ENCODE measurements around the gene HACD3.
A peak's percentile ranks its signal among the peaks of the same experiment; 100 is the strongest.

The HACD3 gene

GRCh38 chr15:65529762-65530317 is 423 bp upstream of the HACD3 start:
- H3K79me2 ChIP-seq: peaks cover 10% of the 10 kb centered on the region
- H3K27ac ChIP-seq: peak overlapping the region; percentile 49
- no peaks in the 10 kb centered on the region for H3K36me3 ChIP-seq (ENCODE audit: control insufficient read depth, insufficient read depth, low read length)
- H3K9ac ChIP-seq: no peak overlapping the region
- H2AFZ ChIP-seq: peak overlapping the region; percentile 97
- TF ChIP-seq, protein P1, sequence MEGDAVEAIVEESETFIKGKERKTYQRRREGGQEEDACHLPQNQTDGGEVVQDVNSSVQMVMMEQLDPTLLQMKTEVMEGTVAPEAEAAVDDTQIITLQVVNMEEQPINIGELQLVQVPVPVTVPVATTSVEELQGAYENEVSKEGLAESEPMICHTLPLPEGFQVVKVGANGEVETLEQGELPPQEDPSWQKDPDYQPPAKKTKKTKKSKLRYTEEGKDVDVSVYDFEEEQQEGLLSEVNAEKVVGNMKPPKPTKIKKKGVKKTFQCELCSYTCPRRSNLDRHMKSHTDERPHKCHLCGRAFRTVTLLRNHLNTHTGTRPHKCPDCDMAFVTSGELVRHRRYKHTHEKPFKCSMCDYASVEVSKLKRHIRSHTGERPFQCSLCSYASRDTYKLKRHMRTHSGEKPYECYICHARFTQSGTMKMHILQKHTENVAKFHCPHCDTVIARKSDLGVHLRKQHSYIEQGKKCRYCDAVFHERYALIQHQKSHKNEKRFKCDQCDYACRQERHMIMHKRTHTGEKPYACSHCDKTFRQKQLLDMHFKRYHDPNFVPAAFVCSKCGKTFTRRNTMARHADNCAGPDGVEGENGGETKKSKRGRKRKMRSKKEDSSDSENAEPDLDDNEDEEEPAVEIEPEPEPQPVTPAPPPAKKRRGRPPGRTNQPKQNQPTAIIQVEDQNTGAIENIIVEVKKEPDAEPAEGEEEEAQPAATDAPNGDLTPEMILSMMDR (IDR thresholded peaks at IDR 0.05): no peak
- no peaks in the 10 kb centered on the region for H3K27me3 ChIP-seq (ENCODE audit: control insufficient read depth, insufficient read depth, low read length)
- H3K4me3 ChIP-seq (ENCODE audit: low read depth, low read length): peak overlapping the region; percentile 84
- H3K9me3 ChIP-seq (ENCODE audit: control insufficient read depth, low read length): no peaks in the 10 kb centered on the region
- no peaks in the 10 kb centered on the region for H3K4me1 ChIP-seq
- peak overlapping the region; percentile 93 for H3K4me2 ChIP-seq (ENCODE audit: low read length)

DNA sequence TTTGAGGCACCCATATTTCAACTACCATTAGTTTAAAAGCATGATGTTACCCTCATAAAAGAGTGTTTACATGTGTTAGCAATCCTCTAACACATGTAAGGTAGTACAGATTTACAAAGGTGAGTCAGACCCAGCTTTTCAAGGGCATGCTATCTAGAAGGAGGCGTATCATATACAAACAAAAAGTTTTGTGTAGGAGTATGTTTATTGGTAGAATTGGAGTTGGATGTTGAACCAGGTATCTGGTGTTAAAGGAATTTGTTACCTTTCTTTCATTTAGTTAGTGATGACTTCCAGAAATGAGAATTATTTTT is 2.4 kb downstream of the HACD3 start:
- H2AFZ ChIP-seq: no peak overlapping the region
- H3K36me3 ChIP-seq (ENCODE audit: control insufficient read depth, insufficient read depth, low read length): no peaks in the 10 kb centered on the region
- H3K4me2 ChIP-seq (ENCODE audit: low read length): no peak overlapping the region
- H3K79me2 ChIP-seq: peaks cover 10% of the 10 kb centered on the region
- TF ChIP-seq, protein P1 (IDR thresholded peaks at IDR 0.05): no peak
- no peak overlapping the region for H3K27ac ChIP-seq
- no peaks in the 10 kb centered on the region for H3K9me3 ChIP-seq (ENCODE audit: control insufficient read depth, low read length)
- no peak overlapping the region for H3K9ac ChIP-seq
- no peaks in the 10 kb centered on the region for H3K4me1 ChIP-seq
- no peak overlapping the region for H3K4me3 ChIP-seq (ENCODE audit: low read depth, low read length)
- H3K27me3 ChIP-seq (ENCODE audit: control insufficient read depth, insufficient read depth, low read length): no peaks in the 10 kb centered on the region

GRCh38 chr15:65533057-65533756 is 2.9 kb downstream of the HACD3 start:
- Histone ChIP-seq H3K9ac (no peak overlapping the region), H3K27me3 (ENCODE audit: control insufficient read depth, insufficient read depth, low read length) (no peaks in the 10 kb centered on the region), H3K4me2 (ENCODE audit: low read length) (no peak overlapping the region), H3K4me3 (ENCODE audit: low read depth, low read length) (no peak overlapping the region), H3K79me2 (peaks cover 10% of the 10 kb centered on the region), H3K36me3 (ENCODE audit: control insufficient read depth, insufficient read depth, low read length) (no peaks in the 10 kb centered on the region), H2AFZ (no peak overlapping the region), H3K9me3 (ENCODE audit: control insufficient read depth, low read length) (no peaks in the 10 kb centered on the region), H3K27ac (no peak overlapping the region), H3K4me1 (no peaks in the 10 kb centered on the region)
- TF ChIP-seq, protein P1 (IDR thresholded peaks at IDR 0.05): no peak

- TF ChIP-seq, protein P1 (IDR thresholded peaks at IDR 0.05): no peak
- Histone ChIP-seq H2AFZ (no peak overlapping the region), H3K9ac (no peak overlapping the region), H3K79me2 (peaks cover 7% of the 10 kb centered on the region), H3K4me3 (ENCODE audit: low read depth, low read length) (no peak overlapping the region), H3K4me2 (ENCODE audit: low read length) (no peak overlapping the region), H3K27ac (no peak overlapping the region), H3K9me3 (ENCODE audit: control insufficient read depth, low read length) (no peaks in the 10 kb centered on the region), H3K27me3 (ENCODE audit: control insufficient read depth, insufficient read depth, low read length) (no peaks in the 10 kb centered on the region), H3K4me1 (no peaks in the 10 kb centered on the region), H3K36me3 (ENCODE audit: control insufficient read depth, insufficient read depth, low read length) (no peaks in the 10 kb centered on the region)
Observed at GRCh38 chr15:65535192-65535591, 4.9 kb downstream of the HACD3 start.

DNA sequence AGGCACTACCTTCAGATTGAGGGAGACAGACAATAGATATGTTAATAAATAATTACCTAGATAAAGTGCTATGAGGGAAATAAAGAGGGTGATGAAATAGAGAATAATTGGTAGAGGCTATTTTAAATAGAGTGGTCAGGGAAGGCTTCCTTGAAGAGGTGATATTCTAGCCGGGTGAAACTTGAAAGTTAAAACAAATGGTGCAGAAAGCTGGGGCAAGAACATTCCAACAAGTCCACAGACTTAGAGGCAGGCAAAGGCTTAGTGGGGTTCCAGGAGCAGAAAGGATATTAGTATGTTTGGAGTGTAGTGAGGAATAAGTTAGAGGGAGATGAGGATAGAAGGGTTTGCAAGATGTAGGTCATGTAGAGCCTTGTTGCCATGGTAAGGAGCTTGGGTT is 10.1 kb downstream of the HACD3 start:
- TF ChIP-seq, protein P1 (IDR thresholded peaks at IDR 0.05): no peak
- no peak overlapping the region for H3K4me3 ChIP-seq (ENCODE audit: low read depth, low read length)
- H3K9me3 ChIP-seq (ENCODE audit: control insufficient read depth, low read length): no peaks in the 10 kb centered on the region
- no peak overlapping the region for H3K9ac ChIP-seq
- H3K27ac ChIP-seq: no peak overlapping the region
- no peaks in the 10 kb centered on the region for H3K4me1 ChIP-seq
- no peaks in the 10 kb centered on the region for H3K36me3 ChIP-seq (ENCODE audit: control insufficient read depth, insufficient read depth, low read length)
- no peaks in the 10 kb centered on the region for H3K79me2 ChIP-seq
- no peaks in the 10 kb centered on the region for H3K27me3 ChIP-seq (ENCODE audit: control insufficient read depth, insufficient read depth, low read length)
- no peak overlapping the region for H3K4me2 ChIP-seq (ENCODE audit: low read length)
- no peak overlapping the region for H2AFZ ChIP-seq
